HG03457 (cell line): ENCODE results near the gene ZIC1.

Source experiments
- ATAC-seq: cut with Tn5 transposase; IDR thresholded peaks from one replicate; pipeline ENCODE4 v1.9.1; 2021; ENCODE audit warnings: moderate number of reproducible peaks; ENCODE audit not compliant: unreplicated experiment

ZIC1 gene

GRCh38 chr3:147394884-147395225, 14.3 kb upstream of the ZIC1 start:
- ATAC-seq = no peak

DNA sequence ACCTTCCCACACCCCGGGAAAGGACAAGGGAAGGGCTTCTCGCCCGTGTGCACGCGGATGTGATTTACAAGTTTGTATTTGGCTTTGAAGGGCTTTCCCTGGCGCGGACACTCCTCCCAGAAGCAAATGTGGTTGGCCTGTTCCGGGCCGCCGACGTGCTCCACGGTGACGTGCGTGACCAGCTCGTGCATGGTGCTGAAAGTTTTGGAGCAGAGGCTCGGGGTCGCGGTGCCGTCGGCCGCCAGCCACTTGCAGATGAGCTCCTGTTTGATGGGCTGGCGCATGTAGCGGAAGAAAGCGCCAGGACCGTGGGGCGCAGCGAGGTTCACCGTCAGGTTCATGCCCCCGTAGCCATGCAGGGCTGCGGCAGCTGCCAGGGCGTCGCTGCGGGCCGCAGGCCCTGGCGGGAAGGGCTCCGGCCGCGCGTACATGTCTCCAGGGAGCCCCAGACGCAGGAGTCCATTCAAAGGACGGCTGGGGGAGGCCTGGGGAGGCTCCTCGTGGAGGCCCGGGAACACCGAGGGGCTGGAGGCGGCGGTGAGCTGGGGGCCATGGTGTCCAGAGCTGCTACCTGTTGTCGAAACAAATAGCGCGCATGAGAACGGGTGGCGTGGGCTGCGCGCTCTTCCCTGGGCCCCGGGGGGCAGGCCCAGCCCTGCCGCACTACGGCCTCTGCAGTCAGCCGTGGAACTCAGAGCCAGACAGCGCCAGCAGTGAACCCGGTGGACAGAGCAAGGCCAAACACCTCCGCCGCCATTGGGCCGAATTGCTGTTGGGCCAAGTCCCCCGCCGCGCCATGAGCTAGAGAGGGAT, 13.1 kb upstream of the ZIC1 start:
- ATAC-seq = no peak

DNA sequence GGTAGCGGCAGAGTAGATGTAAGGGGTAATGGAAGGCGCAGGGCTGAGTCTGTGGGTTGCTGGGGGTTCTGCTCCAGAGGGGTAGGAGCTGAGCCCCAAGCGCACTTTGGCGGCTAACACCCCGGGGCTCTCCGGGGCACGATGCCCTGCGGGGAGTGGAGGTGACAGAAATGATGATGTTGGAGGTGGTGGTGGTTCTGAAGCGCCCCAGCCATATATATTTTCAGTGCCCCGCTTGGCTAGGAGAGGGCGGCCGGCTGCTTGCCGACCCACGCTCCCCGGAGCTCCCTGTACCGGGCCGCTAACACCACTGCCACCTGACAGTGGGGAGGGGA, 12.5 kb upstream of the ZIC1 start:
- ATAC-seq = no peak

- no peak for ATAC-seq
Observed at GRCh38 chr3:147397155-147397874, 11.8 kb upstream of the ZIC1 start.

- no peak for ATAC-seq
Observed at GRCh38 chr3:147397875-147398812, 11.0 kb upstream of the ZIC1 start.

DNA sequence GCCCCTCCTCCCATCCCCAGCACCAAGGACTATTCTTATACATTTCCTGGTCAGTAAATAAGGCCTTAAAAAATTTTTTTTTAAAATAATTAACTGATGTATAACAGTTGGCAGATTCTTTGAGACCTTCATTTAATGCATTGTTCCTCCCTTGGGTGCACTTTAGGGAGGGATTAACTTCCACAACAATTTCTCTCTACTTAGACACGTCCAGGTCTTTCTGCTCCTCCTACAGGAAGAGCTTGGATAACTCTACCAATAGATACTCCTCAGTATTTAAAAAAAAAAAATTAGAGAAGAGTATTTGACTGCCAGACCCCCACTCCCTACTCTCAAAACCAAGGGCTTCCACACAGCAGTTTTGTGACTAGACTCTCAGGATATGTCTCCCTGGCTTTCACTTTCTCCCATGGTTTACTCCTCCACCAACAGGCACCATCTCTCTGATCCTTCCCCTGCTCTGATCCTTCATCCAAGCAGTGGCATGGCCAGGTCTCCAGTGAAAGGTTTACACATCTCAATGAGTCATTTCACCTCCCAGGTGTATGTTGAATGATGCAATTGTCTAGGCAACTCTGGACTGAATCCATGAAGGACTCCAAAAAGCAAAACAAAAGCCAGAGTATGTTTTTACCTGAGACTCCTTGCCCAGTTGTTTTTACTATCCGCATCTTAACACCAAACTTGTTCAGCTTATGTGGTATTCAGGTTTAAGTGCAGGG, 10.2 kb upstream of the ZIC1 start:
- no peak for ATAC-seq

DNA sequence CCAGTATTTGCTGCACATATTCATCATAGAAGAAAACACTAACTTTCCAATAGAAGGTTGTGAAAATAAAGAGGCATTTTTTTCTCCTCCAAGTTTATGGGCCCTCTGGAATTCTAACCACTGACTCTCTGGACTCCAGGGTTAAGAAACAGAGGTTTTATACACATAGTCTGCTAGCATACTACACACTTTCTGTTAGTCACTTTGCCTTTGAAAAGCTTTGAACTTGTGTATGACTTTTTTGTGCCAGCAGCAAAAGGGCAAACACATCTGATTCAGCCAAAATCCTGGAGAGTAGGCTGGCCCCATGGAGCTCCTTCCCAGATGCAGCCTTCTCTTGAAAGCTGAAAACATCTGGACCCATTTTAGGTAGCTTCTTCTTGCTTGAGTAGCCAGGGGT, 9.1 kb upstream of the ZIC1 start:
- ATAC-seq = no peak

DNA sequence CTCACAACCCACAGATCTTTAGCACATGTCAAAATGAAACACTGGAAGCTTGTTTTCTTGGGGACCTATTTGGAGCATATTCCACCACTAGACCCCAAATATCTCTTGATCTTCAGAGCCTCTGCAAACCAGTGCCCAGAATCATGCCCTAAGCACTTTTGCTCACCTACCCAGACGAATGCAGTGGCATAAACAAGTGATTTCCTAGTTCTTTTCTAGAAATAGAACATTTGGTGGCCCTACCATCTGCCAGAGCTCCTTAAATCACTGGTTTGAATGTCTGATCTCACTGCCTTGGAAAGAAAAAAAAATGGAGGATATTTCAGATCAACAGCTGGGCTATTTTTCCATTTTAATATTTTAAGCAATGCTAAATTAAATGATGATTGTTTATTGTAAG, 8.2 kb upstream of the ZIC1 start:
- no peak for ATAC-seq

GRCh38 chr3:147401421-147401820, 7.7 kb upstream of the ZIC1 start:
- ATAC-seq = no peak

GRCh38 chr3:147402159-147402558, 7.0 kb upstream of the ZIC1 start:
- ATAC-seq = no peak

GRCh38 chr3:147403511-147403910, 5.7 kb upstream of the ZIC1 start:
- ATAC-seq = no peak

DNA sequence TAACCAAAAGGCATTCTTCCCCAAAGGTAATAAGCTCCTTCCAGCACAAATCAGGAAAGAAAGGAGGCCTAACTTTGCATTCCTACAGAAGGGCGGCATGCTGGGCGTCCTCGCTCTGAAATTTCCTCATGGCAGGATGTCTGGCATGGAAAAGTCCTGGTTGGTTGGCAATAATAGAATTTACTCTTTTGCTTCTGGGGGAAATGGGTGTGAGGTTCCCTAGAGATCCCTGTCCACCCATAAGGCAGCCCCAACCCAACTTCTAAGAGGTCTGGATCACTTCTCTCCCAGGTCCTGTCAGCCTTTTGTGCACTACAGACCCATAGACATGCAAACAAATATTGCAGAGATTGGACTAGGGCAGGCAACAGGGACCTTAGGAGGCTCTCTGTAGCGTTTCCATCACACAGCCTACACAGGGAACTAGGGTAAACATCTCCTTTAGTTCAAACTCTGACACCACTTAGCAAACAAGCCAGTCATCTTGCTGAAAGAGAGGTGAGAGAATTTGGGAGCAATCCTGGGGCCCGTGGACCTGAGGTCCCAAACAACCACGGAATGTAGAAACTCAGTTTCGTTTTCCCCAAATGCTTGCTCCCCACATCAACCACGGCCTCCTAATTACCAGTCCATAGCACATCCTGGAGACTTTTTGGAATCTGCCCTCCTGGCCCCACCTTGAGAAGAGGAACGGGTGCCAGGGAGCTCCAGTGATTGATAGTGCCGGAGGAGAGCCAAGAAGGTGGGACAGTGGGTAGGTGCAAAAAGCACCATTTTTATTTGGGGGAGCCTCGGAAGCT, 5.0 kb upstream of the ZIC1 start:
- no peak for ATAC-seq

DNA sequence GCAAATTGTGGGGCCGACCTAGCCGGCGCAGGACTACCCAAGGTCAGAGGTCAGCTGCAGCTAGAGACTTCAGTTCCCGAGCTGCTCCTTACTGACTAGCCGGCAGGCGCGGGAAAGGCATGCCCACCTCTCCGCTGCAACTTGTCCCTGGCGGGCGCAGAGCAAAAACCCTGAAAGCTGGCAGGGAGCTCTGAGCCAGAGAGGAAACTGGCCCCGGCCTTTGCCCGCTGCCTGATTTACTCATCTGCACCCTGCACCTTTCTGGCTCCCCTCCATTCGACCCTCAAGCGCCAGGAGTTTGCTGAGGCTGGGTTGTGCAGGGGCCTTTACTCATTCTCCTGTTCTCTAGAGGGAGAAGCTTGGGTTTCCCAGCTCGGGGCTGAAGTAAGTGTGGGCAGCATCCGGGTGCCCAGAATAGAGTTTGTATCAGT, 4.3 kb upstream of the ZIC1 start:
- no peak for ATAC-seq

DNA sequence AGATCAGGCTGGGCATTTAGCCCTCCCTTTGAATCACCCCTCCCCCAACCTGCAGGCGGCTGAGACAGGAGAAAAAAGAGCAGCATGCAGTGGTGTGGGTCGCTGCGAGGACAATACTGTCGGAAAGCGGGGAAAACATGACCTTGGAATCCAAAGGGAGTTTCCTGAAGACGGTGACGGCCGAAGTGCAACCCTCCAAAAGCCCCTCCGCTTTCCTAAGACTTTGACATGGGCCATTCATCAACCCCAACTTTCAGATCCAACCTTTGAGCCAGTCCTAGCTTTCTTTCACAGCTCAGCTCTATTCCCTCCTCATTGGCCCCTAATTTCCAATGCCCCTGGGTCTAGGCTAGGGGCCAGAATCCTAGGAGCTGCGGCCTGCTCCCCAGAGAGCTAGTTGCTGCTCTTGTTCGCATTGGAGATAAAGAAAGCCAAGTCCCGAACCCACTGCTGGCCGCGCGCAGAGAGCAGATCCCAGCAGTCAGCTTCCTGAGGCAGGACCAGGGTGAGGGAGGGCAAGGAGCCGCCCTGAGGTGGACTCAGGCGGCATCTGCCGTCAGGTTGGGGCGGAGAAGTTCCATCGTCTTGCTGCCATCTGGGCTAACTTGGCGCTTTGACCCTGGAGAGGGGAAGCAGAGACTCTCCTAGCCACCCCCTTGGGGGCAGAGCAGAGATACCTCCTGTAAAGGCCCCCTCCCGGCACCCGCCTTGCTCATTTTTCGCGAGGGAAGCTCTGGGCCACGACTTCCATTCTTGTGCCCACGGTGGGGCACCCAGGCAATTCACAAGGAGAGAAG, 3.7 kb upstream of the ZIC1 start:
- no peak for ATAC-seq

- ATAC-seq = no peak
Observed at GRCh38 chr3:147406028-147406931, 2.9 kb upstream of the ZIC1 start, which contains the start of gene ZIC4. TSS of gene ZIC4 (minus strand) at chr3:147406543. CDS start at chr3:147402797, 3,746 bp downstream.

GRCh38 chr3:147407114-147407497, 2.1 kb upstream of the ZIC1 start:
- ATAC-seq = no peak

DNA sequence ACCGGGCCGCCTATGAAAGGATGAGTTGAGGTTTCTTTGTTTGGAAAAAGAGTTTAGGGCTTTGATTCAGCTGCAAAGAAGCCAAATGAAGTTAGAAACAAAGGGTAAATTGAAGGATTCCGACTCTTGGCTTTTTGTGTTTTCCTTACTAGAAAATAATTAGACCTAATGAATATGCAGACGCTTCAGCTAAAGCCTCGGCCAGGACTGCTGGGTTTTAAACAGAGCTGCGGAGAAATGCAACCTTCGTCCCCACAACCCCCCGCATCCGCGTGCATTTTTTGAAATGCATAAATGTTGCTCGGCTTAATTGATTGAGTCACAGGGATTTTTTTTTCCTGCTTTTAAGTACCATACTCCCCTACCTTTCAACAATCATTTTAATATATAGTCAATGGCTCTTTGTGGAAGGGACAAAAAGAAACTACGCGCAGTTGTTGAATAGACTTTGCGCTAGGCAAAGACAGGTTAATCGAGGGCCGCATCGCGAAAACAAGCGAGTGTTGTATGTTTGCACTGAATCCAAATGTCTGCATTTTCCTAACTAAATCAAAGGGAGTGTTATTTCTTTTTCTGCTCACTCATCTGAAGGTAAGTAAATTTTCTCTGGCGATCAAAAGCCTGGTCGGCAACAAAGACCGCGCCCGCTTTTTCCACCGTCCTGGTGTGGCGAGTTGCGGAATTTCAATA, 1.5 kb upstream of the ZIC1 start:
- no peak for ATAC-seq
